ENCODE results near the gene RYR2.

The RYR2 gene

GRCh38 chr1:237012788-237013383, 29.1 kb upstream of the RYR2 start:
- H3K4me3 ChIP-seq (ENCODE audit: low read depth, low read length), result no peak overlapping the region
- no peak for DNase-seq (ENCODE audit: low read depth)
- no peak for TF ChIP-seq CTCF (IDR thresholded peaks at IDR 0.05; ENCODE audit: insufficient read depth, low read depth, low read length, missing control alignments)

GRCh38 chr1:237013608-237014007, 28.4 kb upstream of the RYR2 start:
- H3K4me3 ChIP-seq (ENCODE audit: low read depth, low read length), result no peak overlapping the region
- DNase-seq (ENCODE audit: low read depth), result no peak
- no peak for TF ChIP-seq CTCF (IDR thresholded peaks at IDR 0.05; ENCODE audit: insufficient read depth, low read depth, low read length, missing control alignments)

DNA sequence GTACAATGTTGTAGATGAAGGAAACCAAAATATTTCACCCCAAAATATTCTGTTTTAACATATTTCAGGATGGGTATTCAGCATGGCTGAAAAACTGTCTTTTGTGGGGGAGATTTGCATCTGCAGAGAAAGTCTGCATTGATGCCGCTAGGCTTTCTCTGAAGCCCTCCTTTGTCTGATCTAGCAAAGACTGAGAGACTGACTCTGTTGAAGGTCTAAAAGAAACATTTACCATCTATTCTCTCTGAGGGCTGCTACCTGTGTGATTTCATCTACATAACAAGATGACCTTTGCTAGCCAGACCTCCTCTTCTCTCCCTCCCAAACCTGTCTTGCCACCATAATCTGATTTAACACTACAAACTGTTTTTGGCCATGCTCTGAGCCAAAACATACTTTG, 25.4 kb upstream of the RYR2 start:
- no peak for TF ChIP-seq CTCF (IDR thresholded peaks at IDR 0.05; ENCODE audit: insufficient read depth, low read depth, low read length, missing control alignments)
- H3K4me3 ChIP-seq (ENCODE audit: low read depth, low read length), result no peak overlapping the region
- no peak for DNase-seq (ENCODE audit: low read depth)

- TF ChIP-seq CTCF (IDR thresholded peaks at IDR 0.05; ENCODE audit: insufficient read depth, low read depth, low read length, missing control alignments), result no peak
- no peak for DNase-seq (ENCODE audit: low read depth)
Observed at GRCh38 chr1:237018896-237019295, 23.1 kb upstream of the RYR2 start.

GRCh38 chr1:237025358-237026074, 16.5 kb upstream of the RYR2 start:
- no peak for DNase-seq (ENCODE audit: low read depth)
- TF ChIP-seq CTCF (IDR thresholded peaks at IDR 0.05; ENCODE audit: insufficient read depth, low read depth, low read length, missing control alignments), result no peak

More at GRCh38 chr1:237018896-237019295, 23.1 kb upstream of the RYR2 start:
- no peak overlapping the region for H3K4me3 ChIP-seq (ENCODE audit: low read depth, low read length)

DNA sequence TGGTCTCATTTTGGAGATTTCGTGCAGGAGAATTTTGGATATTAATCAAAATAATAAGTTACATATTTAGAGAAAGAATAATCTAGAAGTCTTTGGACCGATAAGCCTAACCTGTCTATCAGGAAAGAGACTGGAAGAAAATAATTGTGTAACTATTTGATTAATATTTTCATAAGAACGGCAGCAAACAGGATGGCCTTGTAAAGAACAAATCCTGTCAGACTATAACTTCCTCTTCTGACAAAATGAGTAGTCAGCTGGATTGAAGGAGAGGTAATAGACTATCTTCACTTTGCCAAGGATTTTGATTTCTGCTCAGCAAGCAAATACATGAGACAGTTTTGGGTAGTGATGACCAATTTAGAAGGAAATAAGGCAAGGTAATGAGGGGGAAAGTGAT, 12.7 kb upstream of the RYR2 start:
- H3K4me3 ChIP-seq (ENCODE audit: low read depth, low read length), result no peak overlapping the region
- no peak for TF ChIP-seq CTCF (IDR thresholded peaks at IDR 0.05; ENCODE audit: insufficient read depth, low read depth, low read length, missing control alignments)
- DNase-seq (ENCODE audit: low read depth), result no peak

More at GRCh38 chr1:237025358-237026074, 16.5 kb upstream of the RYR2 start:
- no peak overlapping the region for H3K4me3 ChIP-seq (ENCODE audit: low read depth, low read length)
